Endothelial cell of umbilical vein (primary cell): ENCODE results near the gene MIS18A. TPM values are rescaled to one million over a fixed set of nuclear protein-coding genes. Genes with fewer than 3 reads are reported as not detected.
A peak's percentile ranks its signal among the peaks of the same experiment; 100 is the strongest.

Experiments
- BruUV-seq: library from RNA; stranded (reverse); fragments of 400-500 nt; replicated peaks from 2 replicates; lab custom pipeline; 2021; lab: Mats Ljungman, UMichigan
- CTCF ChIA-PET: fragments of 300-600, 350-600 bp; sonication (Branson Sonifier 250); formaldehyde crosslinking; loops from one replicate; lab custom pipeline; 2021; ENCODE audit warnings: antibody characterized with exemption, inconsistent platforms; lab: Charles Lee
- POLR2A ChIA-PET: fragments of 300-600, 350-600 bp; sonication (Branson Sonifier 250); formaldehyde crosslinking; loops from one replicate; lab custom pipeline; 2021; ENCODE audit warnings: antibody characterized with exemption, inconsistent platforms; lab: Charles Lee
- DNase-seq: peaks from one replicate; pipeline ENCODE4 v3.0.0-alpha.2; 2011; ENCODE audit warnings: low read depth, low spot score
- FAIRE-seq: peaks from 2 replicates; lab custom pipeline; 2011; peaks lifted over from hg19 to GRCh38; lab: Jason Lieb, UNC
- H2AFZ ChIP-seq: 2 replicates; pipeline ENCODE4 v1.6.0; 2012; ENCODE audit warnings: low read depth, low read length, control low read depth, inconsistent platforms
- H3K27ac ChIP-seq: 2 replicates; pipeline ENCODE4 v1.5.1; 2011; ENCODE audit warnings: low read depth, mild to moderate bottlenecking, control low read depth, low read length, moderate library complexity; ENCODE audit not compliant: insufficient read depth
- H3K27me3 ChIP-seq, 2 experiments: 2 replicates each; pipeline versions ENCODE4 v1.6.0 to v1.6.1; 2011; ENCODE audit warnings: low read length in 2 of 2, mixed read lengths in 1 of 2; ENCODE audit not compliant: control insufficient read depth in 2 of 2, insufficient read depth in 2 of 2
- H3K36me3 ChIP-seq, 2 experiments: 2 replicates in 1 of 2; 3 replicates in 1 of 2; pipeline ENCODE4 v1.5.1; 2011; ENCODE audit warnings: low read length in 2 of 2, mild to moderate bottlenecking in 1 of 2, moderate library complexity in 1 of 2; ENCODE audit not compliant: control insufficient read depth in 2 of 2, insufficient read depth in 2 of 2; ENCODE audit errors: extremely low read depth in 1 of 2
- H3K4me1 ChIP-seq: 3 replicates; pipeline ENCODE4 v1.5.1; 2011; ENCODE audit warnings: mild to moderate bottlenecking, low read length; ENCODE audit not compliant: control insufficient read depth, insufficient read depth; ENCODE audit errors: extremely low read depth
- H3K4me2 ChIP-seq: 2 replicates; pipeline ENCODE4 v1.6.1; 2011; ENCODE audit warnings: low read length, control low read depth, mixed read lengths; ENCODE audit not compliant: insufficient read depth
- H3K4me3 ChIP-seq, 3 experiments: fragments of 200-600 bp in 1 of 3; sonication (generic), shearing (Covaris generic) in 1 of 3; replicated peaks in 1 of 3; 2 replicates each; pipeline ENCODE4 v1.5.1; 2011 to 2016; ENCODE audit warnings: control low read depth in 3 of 3, low read length in 3 of 3, mild to moderate bottlenecking in 2 of 3, inconsistent platforms in 1 of 3, low read depth in 1 of 3, moderate library complexity in 1 of 3; ENCODE audit not compliant: insufficient read depth in 1 of 3
- H3K79me2 ChIP-seq: 2 replicates; pipeline ENCODE4 v1.6.0; 2012; ENCODE audit warnings: low read length, inconsistent platforms; ENCODE audit not compliant: control insufficient read depth, insufficient read depth
- H3K9ac ChIP-seq: replicated peaks from 2 replicates; pipeline ENCODE3; 2011; ENCODE audit warnings: low read length, control low read depth; ENCODE audit not compliant: insufficient read depth; ENCODE audit errors: extremely low read depth
- H3K9me1 ChIP-seq: replicated peaks from 3 replicates; pipeline ENCODE4 v1.6.0; 2011; ENCODE audit warnings: mild to moderate bottlenecking, low read length; ENCODE audit not compliant: control insufficient read depth, insufficient read depth; ENCODE audit errors: extremely low read depth
- H3K9me3 ChIP-seq: replicated peaks from 2 replicates; pipeline ENCODE4 v1.5.1; 2012; ENCODE audit warnings: low read length, inconsistent platforms; ENCODE audit not compliant: control insufficient read depth, insufficient read depth
- H4K20me1 ChIP-seq: replicated peaks from 2 replicates; pipeline ENCODE3; 2011; ENCODE audit warnings: mild to moderate bottlenecking, low read length; ENCODE audit not compliant: control insufficient read depth, insufficient read depth; ENCODE audit errors: extremely low read depth
- EZH2 ChIP-seq: IDR thresholded peaks from 2 replicates; pipeline ENCODE4 v1.6.1; 2012; ENCODE audit warnings: borderline replicate concordance, low read depth, mild to moderate bottlenecking, moderate library complexity, low read length, inconsistent platforms; ENCODE audit not compliant: severe bottlenecking
- FOS ChIP-seq: IDR thresholded peaks from 2 replicates; pipeline ENCODE4 v1.6.1; 2011; ENCODE audit warnings: mild to moderate bottlenecking, low read length, moderate library complexity, borderline replicate concordance; ENCODE audit not compliant: insufficient read depth
- GATA2 ChIP-seq: IDR thresholded peaks from 2 replicates; pipeline ENCODE4 v1.7.0; 2011; ENCODE audit warnings: low read depth, mild to moderate bottlenecking, moderate library complexity, mixed read lengths, low read length; ENCODE audit not compliant: insufficient read length, insufficient read depth
- JUN ChIP-seq: IDR thresholded peaks from 2 replicates; pipeline ENCODE4 v1.6.1; 2011; ENCODE audit warnings: borderline replicate concordance, low read depth; ENCODE audit not compliant: insufficient read length, insufficient read depth
- MAX ChIP-seq: IDR thresholded peaks from 2 replicates; pipeline ENCODE4 v1.6.1; 2011; ENCODE audit not compliant: insufficient read depth, insufficient read length
- MYC ChIP-seq: IDR thresholded peaks from one replicate; pipeline ENCODE4 v1.6.1; 2011; ENCODE audit warnings: mild to moderate bottlenecking, low read depth, low read length
- POLR2A ChIP-seq: IDR thresholded peaks from 2 replicates; pipeline ENCODE4 v1.6.1; 2012; ENCODE audit warnings: low read depth, mild to moderate bottlenecking, control low read depth, low read length
- POLR2AphosphoS5 ChIP-seq: IDR thresholded peaks from 2 replicates; pipeline ENCODE4 v1.6.1; 2012; ENCODE audit warnings: low read depth, mild to moderate bottlenecking, control low read depth, low read length, moderate library complexity; ENCODE audit not compliant: insufficient read depth
- dilution Hi-C: fragments of 300-500 bp; cut with MboI; formaldehyde crosslinking; loops from one replicate; pipeline ENCODE4 v1.15.0; 2019; ENCODE audit warnings: low sequenced_read_pairs; ENCODE audit not compliant: extremely low pct_ligation_motif_present
- intact Hi-C: fragments of 100-400 bp; cut with micrococcal nuclease; formaldehyde crosslinking; loops from one replicate; pipeline ENCODE4 v1.10.0; 2022
- polyA plus RNA-seq, 4 experiments: library from polyadenylated mRNA; depleted of rRNA in 3 of 4; stranded (reverse) in 3 of 4; unstranded in 1 of 4; fragments of >200 nt; gene quantifications; 2 replicates each; pipeline versions ENCODE4 v1.2.1 to v1.2.3, GENCODE V29; 2011 to 2012; ENCODE audit warnings: missing spikeins in 1 of 4
- total RNA-seq: library from RNA; stranded (reverse); gene quantifications from 2 replicates; pipeline ENCODE4 v1.2.3, GENCODE V29; 2021
- TF ChIP-seq, protein P1 (sequence below), 2 donors: IDR thresholded peaks; 1 replicate in 1 of 2; 2 replicates in 1 of 2; pipeline ENCODE4 v1.5.1; 2011; ENCODE audit warnings: low read length in 2 of 2, mild to moderate bottlenecking in 2 of 2, moderate library complexity in 2 of 2, control low read depth in 1 of 2, inconsistent platforms in 1 of 2, low read depth in 1 of 2; ENCODE audit not compliant: insufficient read depth in 1 of 2; ENCODE audit errors: extremely low read depth in 1 of 2

Gene MIS18A
- total and polyA plus RNA-seq, 2 donors (not counting 3 experiments of a cell fraction or from before 2014, with no cell fraction given): 7.9 to 19.7 TPM

DNA sequence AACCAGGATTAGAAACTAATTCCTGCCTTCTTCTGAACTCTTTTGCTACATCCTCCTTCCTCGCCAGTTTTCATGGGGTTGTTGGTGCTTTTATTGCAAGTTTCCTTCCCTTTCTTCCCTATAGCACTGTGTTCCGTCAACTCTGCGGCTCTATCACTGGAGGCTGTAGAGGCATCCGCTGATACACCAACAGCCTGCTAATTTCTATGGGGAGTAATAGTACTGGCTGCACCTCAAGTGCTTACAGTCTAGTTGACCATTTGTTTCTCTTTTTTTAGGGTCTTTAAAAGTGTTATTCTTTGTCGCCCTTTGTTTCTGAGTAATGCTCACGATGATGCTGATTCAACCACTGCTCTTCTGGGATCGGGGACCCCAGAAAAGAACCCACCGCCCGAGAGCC, 746 bp downstream of the MIS18A start:
- DNase-seq (peak; percentile 20), FAIRE-seq (no peak)
- TF ChIP-seq EZH2: no peak
- dilution Hi-C loops (no loop called here), intact Hi-C loops (loop anchor here (2.0 kb wide), 1 partner anchor 547 kb away; no protein-coding TSS in a partner anchor)
- CTCF ChIA-PET: interaction anchor here (0.8 kb wide), 1 partner anchor 323 kb away, joined by 3 read pairs; no protein-coding TSS in a partner anchor
- H3K9me3 ChIP-seq: no peaks in the 10 kb centered on the region
- H3K9ac ChIP-seq: peak overlapping the region; percentile 54
- peak overlapping the region; percentile 97 for H3K4me2 ChIP-seq
- no peak overlapping the region for H3K27ac ChIP-seq
- H3K9me1 ChIP-seq: no peaks in the 10 kb centered on the region
- peaks cover 13% of the 10 kb centered on the region for H3K79me2 ChIP-seq
- no TSS peak for BruUV-seq
- no peaks in the 10 kb centered on the region for H3K27me3 ChIP-seq
- H3K36me3 ChIP-seq: no peaks in the 10 kb centered on the region
- peak overlapping the region; percentile 79 for H2AFZ ChIP-seq
- POLR2A ChIA-PET: no interaction called here
- H3K4me1 ChIP-seq: peaks cover 16% of the 10 kb centered on the region
- peak overlapping the region; percentile 63 to 90 (median 87) for H3K4me3 ChIP-seq
- no peaks in the 10 kb centered on the region for H4K20me1 ChIP-seq

GRCh38 chr21:32276671-32277070, 2.2 kb downstream of the MIS18A start:
- Histone ChIP-seq H3K27ac (no peak overlapping the region), H3K4me2 (no peak overlapping the region), H4K20me1 (no peaks in the 10 kb centered on the region), H2AFZ (no peak overlapping the region), H3K9ac (no peak overlapping the region), H3K36me3 (peaks cover 0 to 2% of the 10 kb centered on the region in 2 experiments), H3K4me1 (peaks cover 16% of the 10 kb centered on the region), H3K9me3 (no peaks in the 10 kb centered on the region), H3K4me3 (no peak overlapping the region), H3K79me2 (peaks cover 16% of the 10 kb centered on the region), H3K9me1 (no peaks in the 10 kb centered on the region), H3K27me3 (no peaks in the 10 kb centered on the region)
- dilution Hi-C loops (no loop called here), intact Hi-C loops (no loop called here)
- ChIA-PET CTCF (interaction anchor here (1.1 to 1.7 kb wide), 3 partner anchors 14 to 324 kb away, joined by 3 to 7 read pairs (median 4); no protein-coding TSS in a partner anchor), POLR2A (interaction anchor here (0.7 kb wide), 1 partner anchor 82 kb away, joined by 3 read pairs; no protein-coding TSS in a partner anchor)
- DNase-seq: no peak
- no TSS peak for BruUV-seq
- no peak for TF ChIP-seq GATA2
- TF ChIP-seq JUN: no peak
- TF ChIP-seq, protein P1, sequence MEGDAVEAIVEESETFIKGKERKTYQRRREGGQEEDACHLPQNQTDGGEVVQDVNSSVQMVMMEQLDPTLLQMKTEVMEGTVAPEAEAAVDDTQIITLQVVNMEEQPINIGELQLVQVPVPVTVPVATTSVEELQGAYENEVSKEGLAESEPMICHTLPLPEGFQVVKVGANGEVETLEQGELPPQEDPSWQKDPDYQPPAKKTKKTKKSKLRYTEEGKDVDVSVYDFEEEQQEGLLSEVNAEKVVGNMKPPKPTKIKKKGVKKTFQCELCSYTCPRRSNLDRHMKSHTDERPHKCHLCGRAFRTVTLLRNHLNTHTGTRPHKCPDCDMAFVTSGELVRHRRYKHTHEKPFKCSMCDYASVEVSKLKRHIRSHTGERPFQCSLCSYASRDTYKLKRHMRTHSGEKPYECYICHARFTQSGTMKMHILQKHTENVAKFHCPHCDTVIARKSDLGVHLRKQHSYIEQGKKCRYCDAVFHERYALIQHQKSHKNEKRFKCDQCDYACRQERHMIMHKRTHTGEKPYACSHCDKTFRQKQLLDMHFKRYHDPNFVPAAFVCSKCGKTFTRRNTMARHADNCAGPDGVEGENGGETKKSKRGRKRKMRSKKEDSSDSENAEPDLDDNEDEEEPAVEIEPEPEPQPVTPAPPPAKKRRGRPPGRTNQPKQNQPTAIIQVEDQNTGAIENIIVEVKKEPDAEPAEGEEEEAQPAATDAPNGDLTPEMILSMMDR (IDR thresholded peaks at IDR 0.05; ENCODE audit: extremely low read depth in 1 of 2, insufficient read depth in 1 of 2, low read depth in 1 of 2, low read length in 2 of 2): no peak
- no peak for TF ChIP-seq FOS
- TF ChIP-seq MAX: no peak
- TF ChIP-seq MYC: no peak
- TF ChIP-seq POLR2AphosphoS5: no peak
- TF ChIP-seq POLR2A: no peak
- TF ChIP-seq EZH2: no peak
- FAIRE-seq: no peak
